Measurements from ENCODE around the gene SLC27A5. TPM values are rescaled to one million over a fixed set of nuclear protein-coding genes. Genes with fewer than 3 reads are reported as not detected.

SLC27A5 gene, protein sequence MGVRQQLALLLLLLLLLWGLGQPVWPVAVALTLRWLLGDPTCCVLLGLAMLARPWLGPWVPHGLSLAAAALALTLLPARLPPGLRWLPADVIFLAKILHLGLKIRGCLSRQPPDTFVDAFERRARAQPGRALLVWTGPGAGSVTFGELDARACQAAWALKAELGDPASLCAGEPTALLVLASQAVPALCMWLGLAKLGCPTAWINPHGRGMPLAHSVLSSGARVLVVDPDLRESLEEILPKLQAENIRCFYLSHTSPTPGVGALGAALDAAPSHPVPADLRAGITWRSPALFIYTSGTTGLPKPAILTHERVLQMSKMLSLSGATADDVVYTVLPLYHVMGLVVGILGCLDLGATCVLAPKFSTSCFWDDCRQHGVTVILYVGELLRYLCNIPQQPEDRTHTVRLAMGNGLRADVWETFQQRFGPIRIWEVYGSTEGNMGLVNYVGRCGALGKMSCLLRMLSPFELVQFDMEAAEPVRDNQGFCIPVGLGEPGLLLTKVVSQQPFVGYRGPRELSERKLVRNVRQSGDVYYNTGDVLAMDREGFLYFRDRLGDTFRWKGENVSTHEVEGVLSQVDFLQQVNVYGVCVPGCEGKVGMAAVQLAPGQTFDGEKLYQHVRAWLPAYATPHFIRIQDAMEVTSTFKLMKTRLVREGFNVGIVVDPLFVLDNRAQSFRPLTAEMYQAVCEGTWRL
- total RNA-seq: 10 to 100 TPM; 10.5 to 17.7 (median 13.4) TPM

GRCh38 chr19:58511353-58512208 is at the start of gene SLC27A5:
SLC27A5 (minus strand) TSS chr19:58511992; CDS start chr19:58511955, 37 bp downstream.
- H3K4me3 ChIP-seq: no peak within 1 kb of the TSS
- TF ChIP-seq POLR2A (IDR thresholded peaks at IDR 0.05) (no peak), CTCF (IDR thresholded peaks at IDR 0.05) (no peak), EP300 (IDR thresholded peaks at IDR 0.05) (no peak)
- 68 to 85% methylated on average over 6 to 22 of the region's 25 CpGs for WGBS, 2 donors
- no peak within 1 kb of the TSS for H3K27ac ChIP-seq
- H3K4me1 ChIP-seq: peaks cover 0 to 33% (median 3%) of the 10 kb centered on the region in 4 donors
- peaks cover 0 to 30% (median 7%) of the 10 kb centered on the region in 3 donors for H3K36me3 ChIP-seq
- H3K9me3 ChIP-seq: peaks cover 0 to 3% (median 0%) of the 10 kb centered on the region in 4 donors
- no peak for DNase-seq (ENCODE audit: low spot score in 2 of 2)
- H3K27me3 ChIP-seq: no peaks in the 10 kb centered on the region

- Histone ChIP-seq H3K4me1 (peaks cover 5 to 61% (median 43%) of the 10 kb centered on the region in 4 donors), H3K27me3 (peaks cover 0 to 12% of the 10 kb centered on the region in 2 donors), H3K4me3 (no peak overlapping the region), H3K36me3 (peaks cover 0 to 16% (median 0%) of the 10 kb centered on the region in 3 donors), H3K27ac (no peak overlapping the region), H3K9me3 (no peaks in the 10 kb centered on the region)
- DNase-seq (ENCODE audit: low spot score in 2 of 2): no peak
- TF ChIP-seq POLR2A (IDR thresholded peaks at IDR 0.05): no peak
- no peak for TF ChIP-seq EP300 (IDR thresholded peaks at IDR 0.05)
- TF ChIP-seq CTCF (IDR thresholded peaks at IDR 0.05): no peak
Observed at GRCh38 chr19:58560921-58561320, 49.1 kb upstream of the SLC27A5 start.

DNA sequence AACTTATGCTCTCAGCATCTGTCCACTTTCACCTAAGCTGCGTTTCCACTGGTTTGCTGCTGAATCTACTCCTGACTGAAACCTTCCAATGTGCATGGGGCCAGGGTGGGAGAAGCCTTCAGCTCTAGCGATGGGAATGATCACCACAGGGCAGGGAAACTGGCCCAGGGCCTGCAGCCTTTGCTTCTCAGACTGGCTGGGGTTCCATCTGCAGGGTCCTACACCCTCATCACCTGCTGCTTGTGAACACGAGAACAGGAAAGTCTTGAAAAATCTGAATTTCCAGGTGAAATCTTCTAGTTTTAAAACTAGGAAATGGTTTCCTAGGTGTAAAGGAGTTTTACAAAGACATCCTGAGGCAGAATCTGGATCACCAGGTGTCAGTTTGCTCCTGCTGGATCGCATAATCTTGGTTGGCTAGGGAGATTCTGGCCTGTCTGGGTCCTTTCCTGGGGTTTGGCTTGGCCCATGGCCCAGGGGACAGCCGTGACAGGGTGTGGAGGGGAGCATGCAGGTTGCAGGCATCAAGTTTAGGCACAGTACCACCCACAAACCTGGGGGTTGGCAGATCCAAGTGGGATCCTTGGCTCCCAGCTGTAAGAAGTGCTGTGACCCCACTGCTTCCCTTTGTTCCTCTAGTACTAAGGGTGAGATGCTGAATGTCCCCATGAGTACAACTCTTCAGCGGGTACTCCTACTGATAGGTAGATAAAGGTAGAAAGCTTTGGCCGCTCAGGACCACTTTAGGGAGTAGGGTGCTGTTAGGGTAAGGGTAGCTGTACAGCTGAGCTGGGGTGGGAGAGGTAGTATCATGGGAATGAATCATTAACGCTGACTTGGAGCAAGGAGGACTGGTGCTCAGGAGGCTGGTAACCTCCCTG is 48.5 kb upstream of the SLC27A5 start:
- H3K9me3 ChIP-seq: no peaks in the 10 kb centered on the region
- WGBS, 2 donors: 77 to 88% methylated on average over 8 of the region's 8 CpGs
- no peak for TF ChIP-seq EP300 (IDR thresholded peaks at IDR 0.05)
- no peak for TF ChIP-seq POLR2A (IDR thresholded peaks at IDR 0.05)
- no peak for TF ChIP-seq CTCF (IDR thresholded peaks at IDR 0.05)
- H3K27ac ChIP-seq: peak overlapping the region in 3 of 4 donors; percentile 100
- peaks cover 0 to 14% (median 0%) of the 10 kb centered on the region in 3 donors for H3K36me3 ChIP-seq
- DNase-seq (ENCODE audit: low spot score in 2 of 2): no peak
- H3K27me3 ChIP-seq: peaks cover 0 to 12% of the 10 kb centered on the region in 2 donors
- H3K4me3 ChIP-seq: peak overlapping the region in 3 of 4 donors; percentile 57 to 93 (median 91)
- peaks cover 5 to 67% (median 50%) of the 10 kb centered on the region in 4 donors for H3K4me1 ChIP-seq

- 0 to 1% methylated on average over 27 to 32 of the region's 33 CpGs for WGBS, 2 donors
- H3K9me3 ChIP-seq: no peaks in the 10 kb centered on the region
- peaks cover 0 to 12% of the 10 kb centered on the region in 2 donors for H3K27me3 ChIP-seq
- peaks cover 0 to 13% (median 0%) of the 10 kb centered on the region in 3 donors for H3K36me3 ChIP-seq
- peak overlapping the region; percentile 97 to 100 (median 100) for H3K27ac ChIP-seq
- DNase-seq (ENCODE audit: low spot score in 2 of 2): peak; percentile 80 to 86
- H3K4me1 ChIP-seq: peaks cover 5 to 70% (median 51%) of the 10 kb centered on the region in 4 donors
- TF ChIP-seq EP300 (IDR thresholded peaks at IDR 0.05): peak in 1 of 2 donors; percentile 85
- TF ChIP-seq POLR2A (IDR thresholded peaks at IDR 0.05): peak; percentile 64 to 71
- TF ChIP-seq CTCF (IDR thresholded peaks at IDR 0.05): no peak
- peak overlapping the region; percentile 57 to 93 (median 84) for H3K4me3 ChIP-seq
Observed at GRCh38 chr19:58559275-58560006, 47.6 kb upstream of the SLC27A5 start.

Data from tibial nerve (tissue), 4 donors.